WI38 (cell line): ENCODE results near the gene IFITM2.

Experiments
- H3K4me3 ChIP-seq: 2 replicates; pipeline ENCODE4 v1.5.1; 2011; ENCODE audit warnings: low read depth, mild to moderate bottlenecking, control low read depth, low read length
- TF ChIP-seq, protein P1 (sequence below): IDR thresholded peaks from 2 replicates; pipeline ENCODE4 v1.5.1; 2012; ENCODE audit warnings: low read depth, mild to moderate bottlenecking, control low read depth, low read length

Gene IFITM2

DNA sequence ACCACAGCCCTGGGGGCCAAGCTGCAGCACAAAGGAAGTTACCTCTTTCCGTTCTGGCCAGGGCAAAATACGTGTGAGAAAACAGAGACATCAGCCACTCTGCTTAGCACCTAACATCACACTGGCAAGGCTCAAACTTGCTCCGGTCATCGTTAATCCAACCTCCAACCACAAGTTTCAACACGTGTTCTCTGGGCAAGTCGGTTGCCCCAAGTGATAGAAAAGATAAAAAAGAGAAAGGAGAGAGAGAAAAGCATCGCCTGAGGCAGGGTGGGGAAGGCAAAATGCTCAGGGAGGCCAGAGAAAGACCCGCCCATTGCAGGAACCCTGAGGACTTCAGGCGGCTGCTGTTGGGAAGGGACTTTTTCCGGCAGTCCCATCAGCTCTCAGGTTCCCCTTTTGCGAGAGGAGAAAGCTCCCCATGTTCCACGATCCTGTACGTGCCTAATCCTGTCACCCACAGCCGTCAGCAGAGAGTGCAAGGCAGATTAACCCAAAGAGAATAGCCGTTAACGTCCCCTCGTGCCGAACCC is 43.2 kb downstream of the IFITM2 start:
- TF ChIP-seq, protein P1, sequence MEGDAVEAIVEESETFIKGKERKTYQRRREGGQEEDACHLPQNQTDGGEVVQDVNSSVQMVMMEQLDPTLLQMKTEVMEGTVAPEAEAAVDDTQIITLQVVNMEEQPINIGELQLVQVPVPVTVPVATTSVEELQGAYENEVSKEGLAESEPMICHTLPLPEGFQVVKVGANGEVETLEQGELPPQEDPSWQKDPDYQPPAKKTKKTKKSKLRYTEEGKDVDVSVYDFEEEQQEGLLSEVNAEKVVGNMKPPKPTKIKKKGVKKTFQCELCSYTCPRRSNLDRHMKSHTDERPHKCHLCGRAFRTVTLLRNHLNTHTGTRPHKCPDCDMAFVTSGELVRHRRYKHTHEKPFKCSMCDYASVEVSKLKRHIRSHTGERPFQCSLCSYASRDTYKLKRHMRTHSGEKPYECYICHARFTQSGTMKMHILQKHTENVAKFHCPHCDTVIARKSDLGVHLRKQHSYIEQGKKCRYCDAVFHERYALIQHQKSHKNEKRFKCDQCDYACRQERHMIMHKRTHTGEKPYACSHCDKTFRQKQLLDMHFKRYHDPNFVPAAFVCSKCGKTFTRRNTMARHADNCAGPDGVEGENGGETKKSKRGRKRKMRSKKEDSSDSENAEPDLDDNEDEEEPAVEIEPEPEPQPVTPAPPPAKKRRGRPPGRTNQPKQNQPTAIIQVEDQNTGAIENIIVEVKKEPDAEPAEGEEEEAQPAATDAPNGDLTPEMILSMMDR: no peak
- no peak overlapping the region for H3K4me3 ChIP-seq

DNA sequence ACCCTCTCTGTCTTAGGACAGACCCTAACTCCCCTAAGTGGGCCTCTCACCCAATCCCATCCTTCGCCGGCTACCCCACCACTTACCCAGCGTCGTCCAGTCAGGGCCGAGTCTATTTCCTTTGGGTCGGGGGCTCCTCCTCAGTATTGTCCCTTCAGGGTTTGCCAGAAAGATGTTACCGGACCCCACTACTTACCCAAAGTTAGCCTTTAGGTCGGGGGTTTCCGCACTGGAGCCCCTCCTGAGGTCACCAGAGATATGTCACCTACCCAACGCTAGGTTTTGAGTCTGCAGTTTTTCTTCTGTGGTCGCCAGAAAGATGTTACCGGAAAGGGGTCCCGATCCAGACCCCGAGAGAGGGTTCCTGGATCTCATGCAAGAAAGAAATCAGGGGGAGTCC is 43.8 kb downstream of the IFITM2 start:
- TF ChIP-seq, protein P1: no peak
- no peak overlapping the region for H3K4me3 ChIP-seq

DNA sequence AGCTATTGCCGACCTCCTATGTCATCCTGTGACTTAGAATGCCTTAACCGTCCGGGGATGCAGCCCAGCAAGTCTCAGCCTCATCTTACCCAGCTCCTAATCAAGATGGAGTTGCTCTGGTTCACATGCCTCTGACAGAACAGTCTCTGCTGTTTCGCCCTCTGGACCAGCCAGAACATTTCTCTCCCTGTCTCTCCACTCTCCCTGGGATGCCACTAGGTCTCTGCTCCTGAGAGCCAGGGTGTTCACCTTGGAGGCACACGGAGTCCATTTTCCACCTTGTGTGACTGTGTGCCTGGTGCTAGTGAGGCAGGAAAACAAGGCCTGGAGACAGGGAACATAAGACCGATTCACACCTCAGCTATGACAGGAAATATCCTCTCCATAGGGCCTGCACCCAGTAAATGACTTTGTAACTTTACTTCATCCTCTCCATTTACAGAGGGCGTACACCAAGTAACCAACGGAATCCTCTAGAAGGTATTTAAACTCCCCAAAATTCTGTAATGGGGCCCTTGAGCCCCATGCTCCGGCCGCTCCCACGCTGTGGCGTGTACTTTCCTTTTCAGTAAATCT is 44.9 kb downstream of the IFITM2 start:
- TF ChIP-seq, protein P1: no peak
- H3K4me3 ChIP-seq: no peak overlapping the region

DNA sequence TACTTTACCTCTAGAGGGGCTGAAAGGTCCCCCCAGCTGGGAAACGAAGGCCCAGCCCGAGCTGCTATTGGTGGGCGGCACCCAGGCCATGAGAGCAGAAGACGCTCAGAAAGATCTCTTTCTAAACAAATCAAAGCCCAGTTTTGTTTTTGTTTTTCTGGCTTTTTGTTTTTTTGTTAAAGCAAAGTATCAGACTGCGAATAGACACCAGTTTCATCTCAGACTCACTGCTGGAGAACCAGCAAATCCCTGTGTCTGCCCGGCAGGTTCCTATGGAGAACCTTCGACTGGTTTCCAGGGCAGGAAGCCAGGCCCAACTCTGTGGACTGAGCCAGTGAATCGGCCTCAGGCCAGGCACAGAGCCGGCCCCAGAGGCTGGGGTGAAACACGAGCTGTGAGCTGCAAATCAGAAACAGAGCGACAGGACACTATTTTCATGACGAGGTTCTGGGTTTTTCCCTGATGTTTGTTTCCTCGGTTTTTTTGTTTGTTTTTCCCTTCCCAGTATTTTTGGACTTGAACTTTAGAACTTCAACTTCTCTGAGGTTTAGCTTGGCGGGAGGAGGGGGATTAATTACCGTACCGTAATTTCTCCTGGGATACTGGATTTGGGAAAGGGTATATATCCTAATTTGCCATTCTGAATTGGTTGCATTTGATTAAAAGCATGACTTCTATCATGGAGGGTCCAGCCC is 45.7 kb downstream of the IFITM2 start:
- H3K4me3 ChIP-seq: no peak overlapping the region

DNA sequence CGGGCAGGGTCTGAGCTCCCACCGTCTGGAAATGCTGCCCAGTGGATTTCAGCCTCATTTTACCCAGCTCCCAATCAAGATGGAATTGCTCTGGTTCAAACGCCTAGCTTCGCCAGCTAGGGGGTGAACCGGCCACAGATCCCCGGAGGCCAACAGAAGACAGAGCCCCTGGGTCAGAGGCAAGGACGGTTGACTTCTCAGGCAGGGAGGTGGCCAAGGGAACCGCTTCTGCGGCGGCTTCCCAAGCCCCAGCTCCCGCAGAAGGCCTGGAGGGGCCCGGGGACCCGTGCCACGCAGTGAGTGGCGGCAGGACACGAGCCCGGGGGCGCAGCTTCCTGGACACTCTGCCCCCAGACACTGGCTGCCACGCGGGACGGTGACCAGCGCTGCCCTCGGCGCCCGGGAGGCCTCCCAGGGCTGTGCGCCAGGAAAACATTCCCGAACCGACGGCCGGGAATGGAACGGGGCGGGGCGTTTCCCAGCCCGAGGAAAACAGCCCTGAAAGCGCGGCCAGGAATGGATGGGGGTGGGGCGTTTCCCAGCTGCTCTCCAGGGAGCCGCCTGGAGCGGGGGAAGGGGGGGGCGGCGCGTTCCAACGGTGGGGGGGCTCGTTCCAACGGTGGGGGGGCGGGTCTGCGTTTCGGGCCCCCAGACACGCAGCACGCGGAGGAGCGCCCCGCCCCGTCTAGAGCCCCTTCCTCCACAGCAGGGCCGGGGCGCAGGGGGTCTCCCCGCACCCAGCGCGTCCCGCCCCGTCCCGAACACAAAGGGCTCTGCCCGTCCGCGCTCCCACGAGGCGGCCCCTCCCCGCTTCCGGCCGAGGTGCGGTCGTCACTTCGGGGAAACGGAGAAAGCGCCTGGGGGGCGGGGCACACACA is 48.2 kb downstream of the IFITM2 start:
- TF ChIP-seq, protein P1: no peak
- H3K4me3 ChIP-seq: peak overlapping the region; percentile 29

More for the DNA sequence above, 45.7 kb downstream of the IFITM2 start:
- TF ChIP-seq, protein P1: no peak

DNA sequence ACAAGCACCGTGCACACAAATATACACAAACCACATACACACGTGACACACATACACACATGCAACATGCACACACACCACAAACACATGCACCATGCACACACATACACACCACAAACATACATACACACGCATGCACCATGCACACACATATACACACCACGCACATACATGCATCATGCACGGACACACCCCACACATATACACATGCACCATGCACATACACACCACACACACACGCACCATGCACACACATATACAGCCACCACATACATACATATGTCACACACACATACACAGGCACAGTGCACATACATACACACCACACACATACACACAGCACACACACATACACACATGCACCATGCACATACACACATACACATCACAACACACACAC is 49.0 kb downstream of the IFITM2 start:
- no peak overlapping the region for H3K4me3 ChIP-seq
- TF ChIP-seq, protein P1: no peak
